Loucy (cell line): ENCODE data around the gene KYNU.
A peak's percentile ranks its signal among the peaks of the same experiment; 100 is the strongest.
"Not testable (repeated sequence)": the region's sequence is repeated elsewhere in the genome, so short reads cannot be mapped to it uniquely, and the experiment has no call there.

Experiments
- H2AFZ ChIP-seq: fragments of 200-600 bp; sonication (generic); 2 replicates; pipeline ENCODE4 v1.6.0; 2016; ENCODE audit warnings: antibody characterized with exemption, mild to moderate bottlenecking, low read length, moderate library complexity
- H3F3A ChIP-seq: fragments of 200-600 bp; 2 replicates; pipeline ENCODE4 v1.6.0; 2016; ENCODE audit warnings: antibody characterized with exemption, low read depth, mild to moderate bottlenecking
- H3K27me3 ChIP-seq: fragments of 200-600 bp; sonication (generic); 2 replicates; pipeline ENCODE4 v1.6.1; 2014; ENCODE audit warnings: low read length, mild to moderate bottlenecking; ENCODE audit not compliant: insufficient read depth, poor library complexity, severe bottlenecking
- H3K36me3 ChIP-seq: fragments of 200-600 bp; sonication (generic); 2 replicates; pipeline ENCODE4 v1.6.1; 2016; ENCODE audit warnings: low read length; ENCODE audit not compliant: insufficient read depth
- H3K4me1 ChIP-seq: fragments of 200-600 bp; sonication (generic); 2 replicates; pipeline ENCODE4 v1.5.1; 2014; ENCODE audit warnings: low read length, mild to moderate bottlenecking; ENCODE audit not compliant: insufficient read depth, poor library complexity, severe bottlenecking
- H3K4me2 ChIP-seq: fragments of 200-600 bp; sonication (generic); 2 replicates; pipeline ENCODE4 v1.6.0; 2014; ENCODE audit warnings: antibody characterized with exemption, low read length, low read depth, mild to moderate bottlenecking; ENCODE audit not compliant: poor library complexity, severe bottlenecking
- H3K4me3 ChIP-seq: fragments of 200-600 bp; sonication (generic); 2 replicates; pipeline ENCODE4 v1.5.1; 2014; ENCODE audit warnings: low read length, mild to moderate bottlenecking, mixed read lengths; ENCODE audit not compliant: poor library complexity, severe bottlenecking
- H3K79me2 ChIP-seq: fragments of 200-600 bp; sonication (generic); 2 replicates; pipeline ENCODE4 v1.6.1; 2014; ENCODE audit warnings: low read length; ENCODE audit not compliant: insufficient read depth
- H3K9ac ChIP-seq: fragments of 200-600 bp; sonication (generic); 2 replicates; pipeline ENCODE4 v1.6.0; 2014; ENCODE audit warnings: mild to moderate bottlenecking, low read depth, low read length, moderate library complexity; ENCODE audit not compliant: poor library complexity, severe bottlenecking
- H3K9me2 ChIP-seq: fragments of 200-600 bp; sonication (generic); replicated peaks from 2 replicates; pipeline ENCODE4 v1.6.1; 2016; ENCODE audit warnings: low read depth, low read length, mixed read lengths
- H3K9me3 ChIP-seq: fragments of 200-600 bp; sonication (generic); 2 replicates; pipeline ENCODE4 v1.6.1; 2014; ENCODE audit warnings: mild to moderate bottlenecking, antibody characterized with exemption, low read length, low read depth; ENCODE audit not compliant: insufficient read depth
- H4K20me1 ChIP-seq: fragments of 200-600 bp; sonication (generic); 2 replicates; pipeline ENCODE4 v1.6.0; 2014; ENCODE audit warnings: antibody characterized with exemption, low read length, mild to moderate bottlenecking; ENCODE audit not compliant: insufficient read depth, poor library complexity, severe bottlenecking
- EZH2phosphoT487 ChIP-seq: fragments of 200-600 bp; IDR thresholded peaks from 2 replicates; pipeline ENCODE4 v1.6.1; 2018; ENCODE audit warnings: antibody characterized with exemption, mild to moderate bottlenecking, moderate library complexity, borderline replicate concordance
- TF ChIP-seq, protein P1 (sequence below): fragments of 200-600 bp; sonication (generic); conservative IDR thresholded peaks from 2 replicates; pipeline ENCODE4 v1.5.1; 2014; ENCODE audit warnings: mild to moderate bottlenecking, antibody characterized with exemption, low read length

KYNU gene

GRCh38 chr2:143034292-143035074 is 157.0 kb downstream of the KYNU start:
- H3K4me2 ChIP-seq, result no peak overlapping the region

GRCh38 chr2:143051465-143051864 is 174.0 kb downstream of the KYNU start:
- H2AFZ ChIP-seq, result no peak overlapping the region
- TF ChIP-seq, protein P1, sequence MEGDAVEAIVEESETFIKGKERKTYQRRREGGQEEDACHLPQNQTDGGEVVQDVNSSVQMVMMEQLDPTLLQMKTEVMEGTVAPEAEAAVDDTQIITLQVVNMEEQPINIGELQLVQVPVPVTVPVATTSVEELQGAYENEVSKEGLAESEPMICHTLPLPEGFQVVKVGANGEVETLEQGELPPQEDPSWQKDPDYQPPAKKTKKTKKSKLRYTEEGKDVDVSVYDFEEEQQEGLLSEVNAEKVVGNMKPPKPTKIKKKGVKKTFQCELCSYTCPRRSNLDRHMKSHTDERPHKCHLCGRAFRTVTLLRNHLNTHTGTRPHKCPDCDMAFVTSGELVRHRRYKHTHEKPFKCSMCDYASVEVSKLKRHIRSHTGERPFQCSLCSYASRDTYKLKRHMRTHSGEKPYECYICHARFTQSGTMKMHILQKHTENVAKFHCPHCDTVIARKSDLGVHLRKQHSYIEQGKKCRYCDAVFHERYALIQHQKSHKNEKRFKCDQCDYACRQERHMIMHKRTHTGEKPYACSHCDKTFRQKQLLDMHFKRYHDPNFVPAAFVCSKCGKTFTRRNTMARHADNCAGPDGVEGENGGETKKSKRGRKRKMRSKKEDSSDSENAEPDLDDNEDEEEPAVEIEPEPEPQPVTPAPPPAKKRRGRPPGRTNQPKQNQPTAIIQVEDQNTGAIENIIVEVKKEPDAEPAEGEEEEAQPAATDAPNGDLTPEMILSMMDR, result no peak
- no peak for TF ChIP-seq EZH2phosphoT487

More at GRCh38 chr2:143034292-143035074, 157.0 kb downstream of the KYNU start:
- Histone ChIP-seq H3F3A (no peaks in the 10 kb centered on the region), H3K79me2 (no peaks in the 10 kb centered on the region), H4K20me1 (no peaks in the 10 kb centered on the region), H3K27me3 (no peaks in the 10 kb centered on the region), H3K4me1 (peaks cover 9% of the 10 kb centered on the region), H3K9me2 (no peaks in the 10 kb centered on the region), H2AFZ (peak overlapping the region; percentile 47; the same call in 1 of the 2 replicates), H3K9me3 (no peaks in the 10 kb centered on the region), H3K9ac (no peak overlapping the region), H3K4me3 (no peak overlapping the region), H3K36me3 (no peaks in the 10 kb centered on the region)
- TF ChIP-seq EZH2phosphoT487, result no peak
- TF ChIP-seq, protein P1, result peak; percentile 100

GRCh38 chr2:143053437-143053836 is 176.0 kb downstream of the KYNU start:
- not testable (repeated sequence) for H3K4me2 ChIP-seq, H3K9me2 ChIP-seq, H3F3A ChIP-seq, H3K9ac ChIP-seq, H3K4me3 ChIP-seq, H3K27me3 ChIP-seq, H3K79me2 ChIP-seq, H2AFZ ChIP-seq, H3K36me3 ChIP-seq, H3K4me1 ChIP-seq, H4K20me1 ChIP-seq
- H3K9me3 ChIP-seq, result peaks cover 13% of the 10 kb centered on the region; the same call in 1 of the 2 replicates

More at GRCh38 chr2:143051465-143051864, 174.0 kb downstream of the KYNU start:
- Histone ChIP-seq H3K36me3 (no peaks in the 10 kb centered on the region), H3K9me3 (peaks cover 8% of the 10 kb centered on the region; the same call in 1 of the 2 replicates), H3K4me2 (no peak overlapping the region), H3K4me3 (no peak overlapping the region), H3K9me2 (no peaks in the 10 kb centered on the region), H3K9ac (no peak overlapping the region), H3K4me1 (no peaks in the 10 kb centered on the region), H3K79me2 (no peaks in the 10 kb centered on the region), H3K27me3 (no peaks in the 10 kb centered on the region), H3F3A (no peaks in the 10 kb centered on the region), H4K20me1 (no peaks in the 10 kb centered on the region)
